Measurements from ENCODE around the gene SMIM9. TPM values are rescaled to one million over a fixed set of nuclear protein-coding genes. Genes with fewer than 3 reads are reported as not detected.

Gene SMIM9
- polyA plus RNA-seq, 3 donors = not detected

- Histone ChIP-seq H3K9me3 (replicated peaks in 1 of 2; ENCODE audit: control insufficient read depth in 1 of 2, insufficient read depth in 1 of 2, low read length in 2 of 2) (no peaks in the 10 kb centered on the region), H3K27ac (ENCODE audit: low read depth in 1 of 2, low read length in 2 of 2) (no peak overlapping the region), H3K79me2 (ENCODE audit: insufficient read depth, low read length) (peaks cover 34% of the 10 kb centered on the region), H3K4me3 (replicated peaks in 1 of 3; ENCODE audit: low read depth in 2 of 3, low read length in 3 of 3) (no peak overlapping the region), H3K4me2 (replicated peaks; ENCODE audit: extremely low read depth, low read length, poor library complexity, severe bottlenecking) (no peak overlapping the region), H3K36me3 (replicated peaks in 1 of 2; ENCODE audit: control insufficient read depth in 1 of 2, insufficient read depth in 2 of 2, low read length in 2 of 2) (no peaks in the 10 kb centered on the region), H3K27me3 (ENCODE audit: control insufficient read depth in 2 of 2, insufficient read depth in 2 of 2, low read length in 2 of 2) (no peaks in the 10 kb centered on the region), H3K4me1 (ENCODE audit: control insufficient read depth in 1 of 2, insufficient read depth in 2 of 2, low read length in 2 of 2) (peaks cover 30 to 33% of the 10 kb centered on the region in 2 donors), H2AFZ (ENCODE audit: insufficient read depth, low read depth, low read length, poor library complexity, severe bottlenecking) (no peak overlapping the region), H3K9ac (ENCODE audit: insufficient read depth, low read length, poor library complexity, severe bottlenecking) (no peak overlapping the region), H4K20me1 (ENCODE audit: insufficient read depth, low read length) (no peaks in the 10 kb centered on the region)
- Mint-ChIP-seq H3K27me3 (ENCODE audit: low read depth in 3 of 3) (no peaks in the 10 kb centered on the region), H3K36me3 (peaks cover 0 to 2% of the 10 kb centered on the region in 2 donors), H3K9me3 (peaks cover 0 to 10% (median 0%) of the 10 kb centered on the region in 7 donors), H3K27ac (no peak overlapping the region), H3K4me3 (no peak overlapping the region), H3K4me1 (peaks cover 26% of the 10 kb centered on the region)
- intact Hi-C loops (cut with micrococcal nuclease) = no loop called here
- no peak for DNase-seq
- no peak for TF ChIP-seq CTCF (IDR thresholded peaks at IDR 0.05)
- WGBS (ENCODE audit: insufficient coverage) = no CpG with 5 or more reads among the region's 5 CpGs
Measured at GRCh38 chrX:154806837-154807501, 27.5 kb downstream of the SMIM9 start.

GRCh38 chrX:154805696-154806091 lies 28.8 kb downstream of the SMIM9 start:
- Histone ChIP-seq H3K9me3 (replicated peaks in 1 of 2; ENCODE audit: control insufficient read depth in 1 of 2, insufficient read depth in 1 of 2, low read length in 2 of 2) (no peaks in the 10 kb centered on the region), H3K4me3 (replicated peaks in 1 of 3; ENCODE audit: low read depth in 2 of 3, low read length in 3 of 3) (peak overlapping the region; percentile 4 to 96 (median 81)), H2AFZ (ENCODE audit: insufficient read depth, low read depth, low read length, poor library complexity, severe bottlenecking) (peak overlapping the region; percentile 68), H3K36me3 (replicated peaks in 1 of 2; ENCODE audit: control insufficient read depth in 1 of 2, insufficient read depth in 2 of 2, low read length in 2 of 2) (no peaks in the 10 kb centered on the region), H3K79me2 (ENCODE audit: insufficient read depth, low read length) (peaks cover 37% of the 10 kb centered on the region), H3K4me2 (replicated peaks; ENCODE audit: extremely low read depth, low read length, poor library complexity, severe bottlenecking) (peak overlapping the region; percentile 68), H4K20me1 (ENCODE audit: insufficient read depth, low read length) (no peaks in the 10 kb centered on the region), H3K9ac (ENCODE audit: insufficient read depth, low read length, poor library complexity, severe bottlenecking) (peak overlapping the region; percentile 80), H3K27ac (ENCODE audit: low read depth in 1 of 2, low read length in 2 of 2) (peak overlapping the region; percentile 51 to 94), H3K27me3 (ENCODE audit: control insufficient read depth in 2 of 2, insufficient read depth in 2 of 2, low read length in 2 of 2) (no peaks in the 10 kb centered on the region), H3K4me1 (ENCODE audit: control insufficient read depth in 1 of 2, insufficient read depth in 2 of 2, low read length in 2 of 2) (peaks cover 42 to 46% of the 10 kb centered on the region in 2 donors)
- Mint-ChIP-seq H3K36me3 (peaks cover 0 to 6% of the 10 kb centered on the region in 2 donors), H3K4me1 (peaks cover 34% of the 10 kb centered on the region), H3K4me3 (peak overlapping the region; percentile 87 to 96), H3K27ac (peak overlapping the region; percentile 84 to 96 (median 91)), H3K9me3 (peaks cover 0 to 10% (median 0%) of the 10 kb centered on the region in 7 donors), H3K27me3 (ENCODE audit: low read depth in 3 of 3) (no peaks in the 10 kb centered on the region)
- WGBS (ENCODE audit: insufficient coverage) = no CpG with 5 or more reads among the region's 13 CpGs
- intact Hi-C loops (cut with micrococcal nuclease) = no loop called here
- DNase-seq = peak in 1 of 3 donors; percentile 24
- no peak for TF ChIP-seq CTCF (IDR thresholded peaks at IDR 0.05)

Data from CD14-positive monocyte (primary cell).